NCI-H774 (cell line): ENCODE results near the gene C3orf62.

Source experiments
- DNase-seq: peaks from one replicate; lab custom pipeline; 2025; lab: John Stamatoyannopoulos, UW

The C3orf62 gene

DNA sequence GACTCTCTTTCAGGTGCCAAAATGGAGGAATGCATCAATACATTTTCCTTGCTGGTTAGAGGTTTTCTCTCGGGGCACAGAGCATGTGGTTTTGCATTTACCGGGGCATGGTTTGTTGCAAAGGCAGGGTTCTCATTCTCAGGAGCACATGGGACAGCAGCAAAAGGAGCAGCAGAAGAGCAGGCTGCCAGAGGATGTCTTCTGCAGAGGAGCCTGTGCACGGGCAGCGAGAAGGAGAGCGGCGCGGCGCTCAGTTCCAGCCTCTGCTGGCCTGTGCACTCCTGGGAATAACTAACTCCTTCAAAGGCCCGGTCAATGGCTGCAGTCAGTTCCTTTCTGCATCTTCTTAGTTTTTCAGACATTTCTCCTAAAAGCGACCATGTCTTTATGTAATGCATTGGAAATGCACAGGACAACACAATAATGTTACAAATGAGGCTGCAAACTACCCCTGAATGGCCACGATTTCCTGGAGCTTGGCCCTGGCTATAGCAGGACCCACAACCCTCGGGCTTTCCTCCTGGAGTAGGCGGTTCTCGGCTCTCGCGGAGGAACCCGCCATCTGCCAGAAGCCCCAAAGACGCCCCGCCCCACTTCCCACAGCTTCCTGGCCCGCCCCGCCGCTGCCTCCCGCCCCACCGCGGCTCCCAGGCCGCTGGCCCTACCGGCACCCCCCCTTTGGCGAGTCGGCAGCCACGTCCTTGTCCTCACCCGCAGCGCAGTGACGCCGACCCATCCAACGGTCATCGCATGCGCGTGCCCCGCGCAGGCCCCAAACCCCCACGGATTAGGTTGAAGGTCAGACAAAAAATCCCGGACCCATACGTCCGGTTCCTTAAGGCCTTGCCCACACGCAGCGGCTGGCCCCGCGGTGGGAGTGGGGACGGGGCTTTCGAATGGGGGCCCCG is at the start of gene C3orf62:
Gene C3orf62, minus strand, starts transcription at position 758 of the 908 bp plus-strand sequence. Its CDS starts 360 bp downstream, at position 398.
- DNase-seq, result no peak

DNA sequence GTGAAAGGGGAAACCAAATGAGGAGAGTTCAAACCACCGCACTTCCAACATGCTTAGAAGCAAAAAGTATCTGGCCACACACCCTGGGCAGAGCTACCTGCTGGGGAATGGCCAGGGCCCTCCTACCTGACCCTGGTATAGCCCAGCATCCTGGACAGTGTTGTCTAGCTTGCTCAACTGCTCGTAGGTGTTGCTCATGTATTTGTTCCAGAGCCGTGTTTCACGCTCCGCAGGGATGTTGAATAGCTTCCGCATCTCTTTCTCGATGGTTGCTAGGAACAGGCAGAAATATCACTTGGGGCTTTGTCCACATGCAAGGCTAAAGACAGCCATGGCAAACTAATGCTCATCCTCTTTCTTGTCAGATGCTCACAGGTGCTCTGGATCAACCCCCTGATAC is 47.7 kb upstream of the C3orf62 start:
- no peak for DNase-seq

DNA sequence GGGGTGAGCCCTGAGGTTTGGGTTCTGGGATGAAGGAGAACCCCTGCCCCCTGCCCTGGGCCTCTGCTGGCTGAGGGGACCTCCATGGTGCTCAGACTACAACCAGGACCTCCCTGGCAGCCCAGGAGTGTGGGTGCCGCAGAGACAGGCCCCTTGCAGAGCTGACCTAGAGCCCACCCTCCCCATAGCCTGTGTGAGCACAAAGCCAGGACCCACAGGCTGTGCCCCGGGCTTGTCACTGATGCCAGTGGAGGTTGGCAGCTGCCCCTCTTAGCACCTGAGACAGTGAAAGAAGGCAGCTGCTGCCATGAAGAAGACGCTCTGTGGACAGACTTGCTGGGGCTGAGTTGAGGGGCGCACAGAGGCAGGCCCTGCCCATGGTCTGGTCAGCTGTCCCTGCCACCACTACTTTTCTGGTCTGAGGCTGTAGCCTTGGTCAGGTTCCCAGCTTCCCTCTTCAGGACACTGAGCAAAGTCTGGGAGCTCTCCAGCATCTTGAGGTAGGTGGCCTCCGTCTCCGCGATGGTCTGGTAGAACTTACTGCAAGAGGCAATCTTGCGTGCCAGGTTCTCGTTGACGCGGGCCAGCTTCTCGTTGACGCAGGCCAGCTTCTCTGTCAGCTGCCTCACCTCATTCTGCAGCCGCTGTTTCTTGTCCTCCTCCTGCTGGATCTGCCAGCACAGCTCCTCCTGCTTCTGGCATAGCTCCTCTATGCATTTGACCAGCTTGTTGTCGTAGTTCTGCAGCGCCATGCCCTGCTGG is 39.8 kb upstream of the C3orf62 start:
- DNase-seq, result no peak

GRCh38 chr3:49313896-49314688 is 37.1 kb upstream of the C3orf62 start:
- no peak for DNase-seq

DNA sequence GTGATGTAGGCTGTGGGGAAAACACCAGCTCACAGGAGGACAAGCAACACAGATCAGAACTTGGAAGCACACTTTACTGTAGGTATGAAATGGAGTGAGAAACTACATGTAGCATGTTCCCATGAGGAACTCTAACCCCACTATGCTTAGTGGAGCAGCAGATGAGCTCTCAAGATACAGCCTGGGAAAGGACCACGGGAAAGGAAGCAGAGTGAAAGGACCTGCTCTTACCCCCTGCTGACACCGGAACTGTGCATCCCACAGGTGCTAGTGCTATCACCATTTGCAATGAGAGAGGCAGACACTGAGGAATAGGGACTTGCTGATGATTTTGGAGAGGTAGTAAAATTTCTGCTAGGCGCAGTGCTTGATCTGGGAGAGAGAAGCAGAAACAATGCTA is 34.3 kb upstream of the C3orf62 start:
- DNase-seq, result no peak

DNA sequence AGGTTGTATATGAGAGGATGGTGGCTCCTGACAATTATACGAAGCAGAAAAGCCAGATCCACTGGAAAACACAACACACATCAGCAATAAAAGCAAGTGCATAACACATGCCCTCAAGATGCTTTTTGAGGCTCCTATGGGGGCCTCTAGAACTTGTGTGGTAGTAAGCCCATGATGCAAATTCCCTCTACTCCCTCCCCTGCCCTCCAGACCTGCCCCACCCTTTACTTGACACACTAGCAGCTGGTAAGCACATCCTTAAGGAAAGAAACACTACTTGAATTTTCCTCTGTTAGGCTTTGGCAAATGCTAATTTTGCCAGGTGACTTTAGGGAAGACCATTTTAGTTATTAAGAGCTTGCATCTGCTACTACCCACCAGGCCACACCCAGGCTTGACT is 33.6 kb upstream of the C3orf62 start:
- no peak for DNase-seq

DNA sequence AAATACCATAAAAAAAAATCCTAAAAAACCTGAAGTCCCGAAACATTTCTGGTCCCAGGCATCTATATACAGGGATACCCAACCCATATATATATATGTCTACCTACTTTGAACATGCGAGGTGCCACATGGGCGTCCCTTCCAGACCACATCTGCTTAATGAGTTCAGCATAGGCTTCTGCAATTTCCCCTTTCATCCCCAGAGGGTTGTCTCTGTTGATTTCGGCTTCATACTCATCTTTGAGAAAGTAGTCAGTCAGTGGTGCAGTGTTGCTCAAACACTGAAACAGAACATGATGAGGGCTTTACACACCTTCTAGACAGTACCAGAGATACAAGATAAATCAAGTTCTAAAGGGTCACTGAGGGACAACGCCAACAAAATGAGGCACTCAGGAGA is 28.6 kb upstream of the C3orf62 start:
- no peak for DNase-seq

DNA sequence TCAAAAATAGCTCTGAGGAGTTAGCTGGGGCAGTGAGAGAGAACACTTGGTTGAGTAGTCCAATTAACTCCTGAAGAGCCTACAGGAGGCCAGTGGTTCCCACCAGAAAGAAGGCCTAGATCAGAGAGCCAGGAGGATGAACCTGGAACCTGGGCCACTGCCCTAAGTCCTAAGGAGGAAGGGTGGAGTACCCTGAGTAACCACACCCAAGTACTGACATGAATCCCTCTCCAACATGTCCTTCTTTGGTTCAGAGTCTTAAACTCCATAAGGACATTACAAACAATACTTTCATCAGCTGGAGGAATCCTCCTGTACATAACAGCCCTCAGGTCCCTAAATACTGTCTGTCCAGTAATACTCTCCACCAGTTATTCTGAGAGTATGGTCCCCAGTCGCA is 25.6 kb upstream of the C3orf62 start:
- no peak for DNase-seq

DNA sequence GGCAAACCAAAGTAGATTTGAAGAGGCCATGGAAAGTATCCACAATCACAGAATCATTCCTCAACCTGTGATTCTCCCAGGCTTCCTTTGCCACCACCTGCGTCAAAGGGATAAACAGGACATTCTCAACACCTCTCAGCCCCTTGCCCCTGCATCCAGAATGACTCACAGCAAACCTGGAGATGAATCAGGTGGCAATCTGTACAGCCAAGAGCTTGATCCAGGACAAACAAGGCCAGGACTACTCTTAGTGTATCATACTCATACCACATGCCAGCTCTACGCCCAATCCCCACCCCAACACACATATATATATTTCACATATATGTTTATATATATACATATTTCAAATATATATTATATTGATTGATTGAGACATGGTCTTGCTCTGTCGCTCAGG is 23.6 kb upstream of the C3orf62 start:
- DNase-seq, result no peak

- DNase-seq, result no peak
These were observed 21.5 kb upstream of the C3orf62 start for GRCh38 chr3:49298511-49298910.

DNA sequence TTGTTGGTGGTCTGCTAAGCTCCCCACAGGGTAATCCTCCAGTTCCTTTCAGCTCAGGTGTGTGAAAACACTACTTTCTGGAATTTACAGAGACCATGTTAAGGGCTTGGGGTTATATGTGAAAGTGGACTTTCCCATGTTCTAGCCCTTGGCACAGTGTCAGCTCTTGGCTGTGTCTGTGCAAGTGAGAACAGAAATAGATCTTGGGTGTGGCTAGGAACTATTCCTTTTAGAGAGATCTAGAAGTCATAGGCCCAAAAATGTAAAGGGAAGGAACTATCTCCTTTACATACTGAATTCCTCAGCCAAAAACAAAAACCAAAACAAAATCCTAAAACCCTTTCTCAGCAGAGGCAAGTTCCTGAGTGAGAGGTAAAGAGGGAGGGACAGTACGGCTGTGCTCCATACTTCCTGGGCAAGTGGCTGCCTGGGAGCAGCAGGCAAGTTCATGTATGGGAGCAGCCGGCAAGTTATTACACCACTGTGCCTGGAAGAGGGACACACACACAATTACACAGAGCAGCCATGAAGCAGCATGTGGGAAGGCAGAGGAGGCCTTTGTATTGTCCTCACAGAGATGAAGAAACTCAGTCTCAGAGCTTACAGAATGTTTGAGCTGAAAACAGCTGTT is 19.9 kb upstream of the C3orf62 start:
- no peak for DNase-seq

DNA sequence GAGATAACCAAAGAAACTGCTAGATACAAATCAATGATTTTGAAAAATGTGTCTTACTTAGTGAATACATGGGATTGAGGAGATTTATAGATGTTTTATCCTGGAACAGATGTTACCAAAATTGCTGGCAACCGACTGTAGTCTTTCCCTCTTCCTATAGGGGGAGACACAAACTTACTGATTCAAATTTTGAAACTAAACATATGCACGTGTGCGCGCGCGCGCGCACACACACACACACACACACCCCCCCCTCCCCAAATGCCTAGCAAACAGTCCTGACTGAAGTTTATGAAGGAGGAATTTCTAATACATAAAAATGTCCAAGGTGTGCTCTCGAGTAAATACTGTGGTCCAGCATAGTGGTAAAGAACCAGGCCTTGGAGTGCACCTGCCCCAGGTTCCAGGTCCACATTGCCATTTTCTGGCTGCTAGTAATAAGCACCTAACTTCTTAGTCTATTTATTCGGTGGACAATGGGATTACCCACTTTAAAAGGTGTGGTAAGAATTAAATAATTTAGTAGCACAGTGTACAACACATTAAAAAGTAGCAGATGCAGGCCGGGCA is 18.5 kb upstream of the C3orf62 start:
- no peak for DNase-seq

DNA sequence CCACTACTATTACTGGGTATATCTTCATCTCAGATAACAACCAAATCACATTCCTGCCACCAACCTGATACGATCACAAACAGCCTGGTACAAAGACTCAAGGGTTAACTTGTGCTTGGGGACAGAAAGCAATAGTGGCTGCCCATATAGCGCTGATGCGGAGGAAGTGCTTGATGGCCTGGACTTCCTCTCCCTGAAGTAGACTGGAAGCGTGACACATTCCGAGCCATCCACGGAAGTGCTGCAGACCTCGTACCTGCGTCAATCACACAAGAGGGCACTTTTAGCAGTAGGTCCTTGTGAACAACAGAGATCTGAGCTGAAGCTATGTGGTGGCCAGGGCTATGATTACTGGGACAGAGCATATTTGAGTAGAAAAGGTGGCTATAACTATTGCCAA is 17.3 kb upstream of the C3orf62 start:
- DNase-seq, result no peak

GRCh38 chr3:49283997-49284396 is 7.0 kb upstream of the C3orf62 start:
- no peak for DNase-seq

GRCh38 chr3:49279376-49279775 is 2.3 kb upstream of the C3orf62 start:
- no peak for DNase-seq

DNA sequence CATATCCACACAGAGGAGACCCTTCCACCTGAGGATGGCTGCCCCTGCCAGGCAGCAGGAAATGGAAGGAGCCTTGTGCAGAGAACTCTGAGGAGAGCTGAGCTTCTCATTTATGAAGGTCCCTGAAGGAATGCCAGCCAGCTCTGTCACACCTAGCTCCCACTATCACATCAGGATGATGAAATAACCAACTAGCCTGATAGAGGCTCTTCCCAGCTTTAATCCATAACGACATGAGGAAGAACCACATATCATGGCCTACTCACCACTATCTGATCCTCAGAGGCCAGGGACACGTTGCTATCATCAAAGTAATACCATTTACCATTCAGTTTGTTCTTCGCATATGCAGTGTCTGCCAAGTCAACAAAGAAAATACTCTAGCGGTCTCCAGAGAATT is 1.5 kb upstream of the C3orf62 start:
- DNase-seq, result no peak

- DNase-seq, result no peak
These were observed 347 bp upstream of the C3orf62 start for GRCh38 chr3:49277383-49277775.

DNA sequence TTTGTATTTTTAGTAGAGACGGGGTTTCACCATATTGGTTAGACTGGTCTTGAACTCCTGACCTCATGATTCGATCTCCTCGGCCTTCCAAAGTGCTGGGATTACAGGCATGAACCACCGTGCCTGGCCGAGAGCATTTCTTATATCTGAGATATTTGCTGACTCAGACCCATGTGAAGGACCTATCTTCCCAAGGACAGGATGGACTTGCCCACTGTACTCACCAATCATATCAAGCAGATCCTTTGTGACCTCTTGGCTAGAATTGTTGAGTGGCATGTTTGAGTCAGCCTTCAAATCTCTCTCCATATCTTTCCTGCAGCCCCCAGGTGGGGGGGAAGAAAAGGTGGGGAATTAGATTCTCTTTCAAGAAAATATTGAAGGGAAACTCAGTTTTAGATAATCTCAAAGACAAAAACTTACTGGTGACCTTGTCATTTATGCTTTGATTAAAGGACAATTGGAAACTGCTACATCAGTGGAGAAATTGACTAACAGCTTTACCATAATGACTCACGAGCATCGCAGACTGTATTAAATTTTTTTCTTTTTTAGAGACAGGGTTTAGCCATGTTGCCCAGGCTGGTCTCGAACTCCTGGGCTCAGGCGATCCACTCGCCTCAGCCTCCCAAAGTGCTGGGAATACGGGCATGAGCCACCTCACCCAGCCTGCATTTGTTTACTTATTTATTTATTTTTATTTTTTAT is 3.1 kb downstream of the C3orf62 start:
- no peak for DNase-seq

GRCh38 chr3:49271047-49271446 is 6.0 kb downstream of the C3orf62 start:
- DNase-seq, result no peak

DNA sequence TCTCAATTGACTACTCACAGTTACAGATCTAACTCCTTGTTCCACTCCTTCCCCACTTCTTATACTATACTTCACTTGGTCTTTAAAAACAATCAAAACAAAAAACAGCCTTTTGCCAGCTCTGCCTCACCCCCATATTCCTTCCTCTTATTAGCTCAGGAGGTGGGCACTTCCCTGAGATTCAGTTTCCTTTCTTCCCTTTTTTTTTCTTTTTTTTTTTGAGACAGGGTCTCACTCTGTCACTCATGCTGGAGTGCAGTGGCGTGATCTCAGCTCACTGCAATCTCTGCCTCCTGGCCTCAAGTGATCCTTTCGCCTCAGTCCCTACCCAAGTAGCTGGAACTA is 6.9 kb downstream of the C3orf62 start:
- DNase-seq, result no peak
